Upper lobe of right lung (tissue), 1 donor: ENCODE results near the gene CSMD2. TPM values are rescaled to one million over a fixed set of nuclear protein-coding genes. Genes with fewer than 3 reads are reported as not detected.

Experiments
- ATAC-seq: fragments of 200-7000 bp; cut with Tn5 transposase; one replicate; pipeline ENCODE4 v1.9.1; 2020; ENCODE audit warnings: mild to moderate bottlenecking, moderate library complexity
- DNase-seq: peaks from one replicate; pipeline ENCODE4 v3.0.0-alpha.2; 2020
- H3K27ac ChIP-seq: fragments of 200-600 bp; one replicate; pipeline ENCODE4 v1.8.0; 2022
- H3K27me3 ChIP-seq: fragments of 200-600 bp; one replicate; pipeline ENCODE4 v1.8.0; 2022; ENCODE audit warnings: mild to moderate bottlenecking
- H3K36me3 ChIP-seq: fragments of 200-600 bp; one replicate; pipeline ENCODE4 v1.8.0; 2022
- H3K4me1 ChIP-seq: fragments of 200-600 bp; one replicate; pipeline ENCODE4 v1.8.0; 2022
- H3K4me3 ChIP-seq: fragments of 200-600 bp; one replicate; pipeline ENCODE4 v1.8.0; 2022; ENCODE audit warnings: mild to moderate bottlenecking
- H3K9me3 ChIP-seq: fragments of 200-600 bp; one replicate; pipeline ENCODE4 v1.8.0; 2022
- CTCF ChIP-seq: fragments of 200-600 bp; IDR thresholded peaks from one replicate; pipeline ENCODE4 v1.8.0; 2022; ENCODE audit warnings: antibody characterized with exemption
- intact Hi-C: fragments of 100-400 bp; cut with DNase I; formaldehyde crosslinking; loops from one replicate; pipeline ENCODE4 v1.11.0; 2022
- total RNA-seq: library from RNA; stranded (reverse); fragmentation: NEBNext Ultra II Directional; extraction: Animal tissue kit (Norgen Biotek cat#: 25700); gene quantifications from one replicate; pipeline ENCODE4 v1.2.1, GENCODE V29; 2021
- donor health status: DM: no; HTN: yes; CAD: no; lungs with severe emphysema.

Gene CSMD2
- total RNA-seq, 1 donor from 2014 or later, result 0.67 TPM

GRCh38 chr1:33660956-33661355, 504.1 kb downstream of the CSMD2 start:
- Histone ChIP-seq H3K9me3 (no peaks in the 10 kb centered on the region), H3K4me3 (no peak overlapping the region), H3K27me3 (peaks cover 1% of the 10 kb centered on the region), H3K27ac (no peak overlapping the region), H3K4me1 (no peaks in the 10 kb centered on the region), H3K36me3 (no peaks in the 10 kb centered on the region)
- TF ChIP-seq CTCF, result no peak
- ATAC-seq (no peak), DNase-seq (no peak)
- intact Hi-C loops, result no loop called here

- no peaks in the 10 kb centered on the region for H3K27me3 ChIP-seq
- no peak for ATAC-seq
- no peak for DNase-seq
- H3K36me3 ChIP-seq, result no peaks in the 10 kb centered on the region
- no peaks in the 10 kb centered on the region for H3K4me1 ChIP-seq
- TF ChIP-seq CTCF, result no peak
- no peak overlapping the region for H3K27ac ChIP-seq
- no peak overlapping the region for H3K4me3 ChIP-seq
- intact Hi-C loops, result no loop called here
- H3K9me3 ChIP-seq, result no peaks in the 10 kb centered on the region
Measured at GRCh38 chr1:33660244-33660643, 504.8 kb downstream of the CSMD2 start.

- DNase-seq (no peak), ATAC-seq (no peak)
- no peak for TF ChIP-seq CTCF
- H3K27ac ChIP-seq, result no peak overlapping the region
- H3K4me3 ChIP-seq, result no peak overlapping the region
- no peaks in the 10 kb centered on the region for H3K9me3 ChIP-seq
- no peaks in the 10 kb centered on the region for H3K27me3 ChIP-seq
- no peaks in the 10 kb centered on the region for H3K4me1 ChIP-seq
- H3K36me3 ChIP-seq, result no peaks in the 10 kb centered on the region
- intact Hi-C loops, result no loop called here
Measured at GRCh38 chr1:33659641-33660040, 505.4 kb downstream of the CSMD2 start.

- Histone ChIP-seq H3K4me1 (no peaks in the 10 kb centered on the region), H3K36me3 (no peaks in the 10 kb centered on the region), H3K4me3 (no peak overlapping the region), H3K9me3 (no peaks in the 10 kb centered on the region), H3K27ac (no peak overlapping the region), H3K27me3 (no peaks in the 10 kb centered on the region)
- TF ChIP-seq CTCF, result no peak
- intact Hi-C loops, result no loop called here
- ATAC-seq (no peak), DNase-seq (no peak)
Measured at GRCh38 chr1:33657833-33658232, 507.2 kb downstream of the CSMD2 start.

- intact Hi-C loops, result no loop called here
- Histone ChIP-seq H3K36me3 (no peaks in the 10 kb centered on the region), H3K27me3 (peaks cover 8% of the 10 kb centered on the region), H3K27ac (no peak overlapping the region), H3K4me3 (no peak overlapping the region), H3K9me3 (no peaks in the 10 kb centered on the region), H3K4me1 (no peaks in the 10 kb centered on the region)
- DNase-seq (no peak), ATAC-seq (no peak)
- no peak for TF ChIP-seq CTCF
Measured at GRCh38 chr1:33656467-33657005, 508.5 kb downstream of the CSMD2 start.

- no peaks in the 10 kb centered on the region for H3K9me3 ChIP-seq
- no peak overlapping the region for H3K27ac ChIP-seq
- ATAC-seq (no peak), DNase-seq (no peak)
- intact Hi-C loops, result no loop called here
- no peaks in the 10 kb centered on the region for H3K36me3 ChIP-seq
- no peak for TF ChIP-seq CTCF
- H3K4me3 ChIP-seq, result no peak overlapping the region
- no peaks in the 10 kb centered on the region for H3K4me1 ChIP-seq
- H3K27me3 ChIP-seq, result peaks cover 8% of the 10 kb centered on the region
Measured at GRCh38 chr1:33655496-33655895, 509.5 kb downstream of the CSMD2 start.
